H1 (cell line): ENCODE measurements around the gene NECTIN1. TPM values are rescaled to one million over a fixed set of nuclear protein-coding genes. Genes with fewer than 3 reads are reported as not detected.
A peak's percentile ranks its signal among the peaks of the same experiment; 100 is the strongest.

Experiments used
- BCL11A ChIP-seq, 2 experiments: IDR thresholded peaks; one replicate each; pipeline ENCODE4 v1.6.1; 2011; ENCODE audit warnings: low read depth in 2 of 2, low read length in 2 of 2, mild to moderate bottlenecking in 2 of 2
- CHD7 ChIP-seq: fragments of 300-600 bp; sonication (generic); IDR thresholded peaks from 2 replicates; pipeline ENCODE4 v1.7.1; 2012; ENCODE audit warnings: low read length, moderate library complexity, mild to moderate bottlenecking, inconsistent platforms; ENCODE audit not compliant: insufficient replicate concordance
- CREB1 ChIP-seq: IDR thresholded peaks from 2 replicates; pipeline ENCODE4 v1.6.1; 2012; ENCODE audit warnings: inconsistent platforms
- KDM4A ChIP-seq: IDR thresholded peaks from one replicate; pipeline ENCODE4 v1.7.1; 2012; ENCODE audit warnings: low read depth, mild to moderate bottlenecking, moderate library complexity, low read length, inconsistent platforms; ENCODE audit not compliant: severe bottlenecking
- PHF8 ChIP-seq: fragments of 200-600 bp; sonication (generic); conservative IDR thresholded peaks from 2 replicates; pipeline ENCODE4 v1.7.1; 2012; ENCODE audit warnings: low read depth, mild to moderate bottlenecking, inconsistent platforms, low read length, moderate library complexity
- POU5F1 ChIP-seq: IDR thresholded peaks from 2 replicates; pipeline ENCODE4 v1.6.1; 2011; ENCODE audit warnings: low read depth, mild to moderate bottlenecking, low read length, moderate library complexity
- SIX5 ChIP-seq: IDR thresholded peaks from 2 replicates; pipeline ENCODE4 v1.6.1; 2011; ENCODE audit warnings: mild to moderate bottlenecking, low read depth, low read length
- SP4 ChIP-seq: IDR thresholded peaks from 2 replicates; pipeline ENCODE4 v1.6.1; 2012; ENCODE audit warnings: low read length, inconsistent platforms
- SUZ12 ChIP-seq: fragments of 200-600 bp; sonication (generic); IDR thresholded peaks from 2 replicates; pipeline ENCODE4 v1.6.1; 2012; ENCODE audit warnings: mild to moderate bottlenecking, inconsistent platforms, low read length, moderate library complexity, mixed read lengths
- polyA plus RNA-seq, 7 experiments: library from polyadenylated mRNA; depleted of rRNA in 3 of 7; stranded (reverse) in 5 of 7; unstranded in 2 of 7; fragments of >200 nt in 5 of 7; fragments of 200-250 nt in 2 of 7; gene quantifications; 1 replicate in 5 of 7; 2 replicates in 1 of 7; 4 replicates in 1 of 7; pipeline versions ENCODE4 v1.2.1 to v1.2.3, GENCODE V29; 2011 to 2013; ENCODE audit warnings: missing spikeins in 2 of 7, mixed read lengths in 2 of 7
- total RNA-seq: library from RNA; stranded (reverse); fragmentation: NEBNext Ultra II Directional; extraction: Animal tissue kit (Norgen Biotek cat#: 25700); gene quantifications from 2 replicates; pipeline ENCODE4 v1.2.1, GENCODE V29; 2021

The NECTIN1 gene
- total and polyA plus RNA-seq, 2 of the 8 experiments (the other 6 are each of a cell fraction or from before 2014, with no cell fraction given) = 43.2 to 97.7 TPM

GRCh38 chr11:119741369-119742262 is 12.6 kb upstream of the NECTIN1 start (continued):
- TF ChIP-seq CHD7 = no peak
- no peak for TF ChIP-seq BCL11A (IDR thresholded peaks at IDR 0.05; ENCODE audit: low read depth in 2 of 2, low read length in 2 of 2)
- no peak for TF ChIP-seq SP4
- TF ChIP-seq KDM4A = peak; percentile 31
- TF ChIP-seq PHF8 = no peak
- TF ChIP-seq SUZ12 = no peak
- TF ChIP-seq POU5F1 = no peak
- no peak for TF ChIP-seq SIX5
- TF ChIP-seq CREB1 = peak; percentile 43; the same call in 1 of the 2 replicates
